Endothelial cell of umbilical vein (primary cell): Measurements from ENCODE around the gene MAU2. TPM values are rescaled to one million over a fixed set of nuclear protein-coding genes. Genes with fewer than 3 reads are reported as not detected.

Experiments used
- BruUV-seq: library from RNA; stranded (reverse); fragments of 400-500 nt; replicated peaks from 2 replicates; lab custom pipeline; 2021; lab: Mats Ljungman, UMichigan
- CTCF ChIA-PET: fragments of 300-600, 350-600 bp; sonication (Branson Sonifier 250); formaldehyde crosslinking; loops from one replicate; lab custom pipeline; 2021; ENCODE audit warnings: antibody characterized with exemption, inconsistent platforms; lab: Charles Lee
- POLR2A ChIA-PET: fragments of 300-600, 350-600 bp; sonication (Branson Sonifier 250); formaldehyde crosslinking; loops from one replicate; lab custom pipeline; 2021; ENCODE audit warnings: antibody characterized with exemption, inconsistent platforms; lab: Charles Lee
- DNase-seq: peaks from one replicate; pipeline ENCODE4 v3.0.0-alpha.2; 2011; ENCODE audit warnings: low read depth, low spot score
- FAIRE-seq: peaks from 2 replicates; lab custom pipeline; 2011; peaks lifted over from hg19 to GRCh38; lab: Jason Lieb, UNC
- H2AFZ ChIP-seq: 2 replicates; pipeline ENCODE4 v1.6.0; 2012; ENCODE audit warnings: low read depth, low read length, control low read depth, inconsistent platforms
- H3K27ac ChIP-seq: 2 replicates; pipeline ENCODE4 v1.5.1; 2011; ENCODE audit warnings: low read depth, mild to moderate bottlenecking, control low read depth, low read length, moderate library complexity; ENCODE audit not compliant: insufficient read depth
- H3K27me3 ChIP-seq, 2 experiments: 2 replicates each; pipeline versions ENCODE4 v1.6.0 to v1.6.1; 2011; ENCODE audit warnings: low read length in 2 of 2, mixed read lengths in 1 of 2; ENCODE audit not compliant: control insufficient read depth in 2 of 2, insufficient read depth in 2 of 2
- H3K36me3 ChIP-seq, 2 experiments: 2 replicates in 1 of 2; 3 replicates in 1 of 2; pipeline ENCODE4 v1.5.1; 2011; ENCODE audit warnings: low read length in 2 of 2, mild to moderate bottlenecking in 1 of 2, moderate library complexity in 1 of 2; ENCODE audit not compliant: control insufficient read depth in 2 of 2, insufficient read depth in 2 of 2; ENCODE audit errors: extremely low read depth in 1 of 2
- H3K4me1 ChIP-seq: 3 replicates; pipeline ENCODE4 v1.5.1; 2011; ENCODE audit warnings: mild to moderate bottlenecking, low read length; ENCODE audit not compliant: control insufficient read depth, insufficient read depth; ENCODE audit errors: extremely low read depth
- H3K4me2 ChIP-seq: 2 replicates; pipeline ENCODE4 v1.6.1; 2011; ENCODE audit warnings: low read length, control low read depth, mixed read lengths; ENCODE audit not compliant: insufficient read depth
- H3K4me3 ChIP-seq, 3 experiments: fragments of 200-600 bp in 1 of 3; sonication (generic), shearing (Covaris generic) in 1 of 3; replicated peaks in 1 of 3; 2 replicates each; pipeline ENCODE4 v1.5.1; 2011 to 2016; ENCODE audit warnings: control low read depth in 3 of 3, low read length in 3 of 3, mild to moderate bottlenecking in 2 of 3, inconsistent platforms in 1 of 3, low read depth in 1 of 3, moderate library complexity in 1 of 3; ENCODE audit not compliant: insufficient read depth in 1 of 3
- H3K79me2 ChIP-seq: 2 replicates; pipeline ENCODE4 v1.6.0; 2012; ENCODE audit warnings: low read length, inconsistent platforms; ENCODE audit not compliant: control insufficient read depth, insufficient read depth
- H3K9ac ChIP-seq: replicated peaks from 2 replicates; pipeline ENCODE3; 2011; ENCODE audit warnings: low read length, control low read depth; ENCODE audit not compliant: insufficient read depth; ENCODE audit errors: extremely low read depth
- H3K9me1 ChIP-seq: replicated peaks from 3 replicates; pipeline ENCODE4 v1.6.0; 2011; ENCODE audit warnings: mild to moderate bottlenecking, low read length; ENCODE audit not compliant: control insufficient read depth, insufficient read depth; ENCODE audit errors: extremely low read depth
- H3K9me3 ChIP-seq: replicated peaks from 2 replicates; pipeline ENCODE4 v1.5.1; 2012; ENCODE audit warnings: low read length, inconsistent platforms; ENCODE audit not compliant: control insufficient read depth, insufficient read depth
- H4K20me1 ChIP-seq: replicated peaks from 2 replicates; pipeline ENCODE3; 2011; ENCODE audit warnings: mild to moderate bottlenecking, low read length; ENCODE audit not compliant: control insufficient read depth, insufficient read depth; ENCODE audit errors: extremely low read depth
- EZH2 ChIP-seq: IDR thresholded peaks from 2 replicates; pipeline ENCODE4 v1.6.1; 2012; ENCODE audit warnings: borderline replicate concordance, low read depth, mild to moderate bottlenecking, moderate library complexity, low read length, inconsistent platforms; ENCODE audit not compliant: severe bottlenecking
- FOS ChIP-seq: IDR thresholded peaks from 2 replicates; pipeline ENCODE4 v1.6.1; 2011; ENCODE audit warnings: mild to moderate bottlenecking, low read length, moderate library complexity, borderline replicate concordance; ENCODE audit not compliant: insufficient read depth
- GATA2 ChIP-seq: IDR thresholded peaks from 2 replicates; pipeline ENCODE4 v1.7.0; 2011; ENCODE audit warnings: low read depth, mild to moderate bottlenecking, moderate library complexity, mixed read lengths, low read length; ENCODE audit not compliant: insufficient read length, insufficient read depth
- JUN ChIP-seq: IDR thresholded peaks from 2 replicates; pipeline ENCODE4 v1.6.1; 2011; ENCODE audit warnings: borderline replicate concordance, low read depth; ENCODE audit not compliant: insufficient read length, insufficient read depth
- MYC ChIP-seq: IDR thresholded peaks from one replicate; pipeline ENCODE4 v1.6.1; 2011; ENCODE audit warnings: mild to moderate bottlenecking, low read depth, low read length
- POLR2A ChIP-seq: IDR thresholded peaks from 2 replicates; pipeline ENCODE4 v1.6.1; 2012; ENCODE audit warnings: low read depth, mild to moderate bottlenecking, control low read depth, low read length
- POLR2AphosphoS5 ChIP-seq: IDR thresholded peaks from 2 replicates; pipeline ENCODE4 v1.6.1; 2012; ENCODE audit warnings: low read depth, mild to moderate bottlenecking, control low read depth, low read length, moderate library complexity; ENCODE audit not compliant: insufficient read depth
- dilution Hi-C: fragments of 300-500 bp; cut with MboI; formaldehyde crosslinking; loops from one replicate; pipeline ENCODE4 v1.15.0; 2019; ENCODE audit warnings: low sequenced_read_pairs; ENCODE audit not compliant: extremely low pct_ligation_motif_present
- intact Hi-C: fragments of 100-400 bp; cut with micrococcal nuclease; formaldehyde crosslinking; loops from one replicate; pipeline ENCODE4 v1.10.0; 2022
- polyA plus RNA-seq, 4 experiments: library from polyadenylated mRNA; depleted of rRNA in 3 of 4; stranded (reverse) in 3 of 4; unstranded in 1 of 4; fragments of >200 nt; gene quantifications; 2 replicates each; pipeline versions ENCODE4 v1.2.1 to v1.2.3, GENCODE V29; 2011 to 2012; ENCODE audit warnings: missing spikeins in 1 of 4
- total RNA-seq: library from RNA; stranded (reverse); gene quantifications from 2 replicates; pipeline ENCODE4 v1.2.3, GENCODE V29; 2021
- TF ChIP-seq, protein P1 (sequence below), 2 donors: IDR thresholded peaks; 1 replicate in 1 of 2; 2 replicates in 1 of 2; pipeline ENCODE4 v1.5.1; 2011; ENCODE audit warnings: low read length in 2 of 2, mild to moderate bottlenecking in 2 of 2, moderate library complexity in 2 of 2, control low read depth in 1 of 2, inconsistent platforms in 1 of 2, low read depth in 1 of 2; ENCODE audit not compliant: insufficient read depth in 1 of 2; ENCODE audit errors: extremely low read depth in 1 of 2
- TF ChIP-seq, protein P2 (sequence below): IDR thresholded peaks from 2 replicates; pipeline ENCODE4 v1.6.1; 2011; ENCODE audit not compliant: insufficient read depth, insufficient read length

MAU2 gene
- total and polyA plus RNA-seq, 2 donors (not counting 3 experiments of a cell fraction or from before 2014, with no cell fraction given) = 36.9 to 70.0 TPM

DNA sequence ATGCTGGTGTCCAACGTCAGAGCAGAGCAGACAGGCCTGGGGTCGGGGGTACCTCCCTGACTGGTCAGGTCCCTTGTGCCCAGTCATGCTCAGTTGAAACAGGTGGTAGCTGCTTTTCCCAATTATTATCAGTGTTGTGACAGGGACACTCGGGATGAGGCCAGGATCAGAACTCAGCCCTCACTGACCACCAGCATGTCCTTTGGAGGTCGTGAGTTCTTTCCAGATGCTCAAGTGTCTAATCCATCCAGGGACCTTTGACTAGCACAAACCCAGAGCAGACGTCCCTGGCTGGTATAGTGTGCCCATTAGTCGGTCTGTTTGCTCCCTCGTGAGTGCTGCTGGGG lies 22.4 kb downstream of the MAU2 start:
- Histone ChIP-seq H3K9ac (no peak overlapping the region), H3K4me1 (no peaks in the 10 kb centered on the region), H4K20me1 (no peaks in the 10 kb centered on the region), H3K79me2 (no peaks in the 10 kb centered on the region), H2AFZ (no peak overlapping the region), H3K4me3 (no peak overlapping the region), H3K27me3 (no peaks in the 10 kb centered on the region), H3K36me3 (peaks cover 6 to 73% of the 10 kb centered on the region in 2 experiments), H3K4me2 (no peak overlapping the region), H3K9me3 (no peaks in the 10 kb centered on the region), H3K9me1 (no peaks in the 10 kb centered on the region), H3K27ac (no peak overlapping the region)
- ChIA-PET POLR2A (interaction anchor here (0.6 kb wide), 1 partner anchor 113 kb away, joined by 5 read pairs; no protein-coding TSS in a partner anchor), CTCF (interaction anchor here (0.7 to 2.7 kb wide), 32 partner anchors 9 to 199 kb away, joined by 3 to 51 read pairs (median 5); partner anchors contain the start of genes BORCS8, MAU2, NR2C2AP and RFXANK)
- no TSS peak for BruUV-seq
- FAIRE-seq (no peak), DNase-seq (no peak)
- TF ChIP-seq, protein P1, sequence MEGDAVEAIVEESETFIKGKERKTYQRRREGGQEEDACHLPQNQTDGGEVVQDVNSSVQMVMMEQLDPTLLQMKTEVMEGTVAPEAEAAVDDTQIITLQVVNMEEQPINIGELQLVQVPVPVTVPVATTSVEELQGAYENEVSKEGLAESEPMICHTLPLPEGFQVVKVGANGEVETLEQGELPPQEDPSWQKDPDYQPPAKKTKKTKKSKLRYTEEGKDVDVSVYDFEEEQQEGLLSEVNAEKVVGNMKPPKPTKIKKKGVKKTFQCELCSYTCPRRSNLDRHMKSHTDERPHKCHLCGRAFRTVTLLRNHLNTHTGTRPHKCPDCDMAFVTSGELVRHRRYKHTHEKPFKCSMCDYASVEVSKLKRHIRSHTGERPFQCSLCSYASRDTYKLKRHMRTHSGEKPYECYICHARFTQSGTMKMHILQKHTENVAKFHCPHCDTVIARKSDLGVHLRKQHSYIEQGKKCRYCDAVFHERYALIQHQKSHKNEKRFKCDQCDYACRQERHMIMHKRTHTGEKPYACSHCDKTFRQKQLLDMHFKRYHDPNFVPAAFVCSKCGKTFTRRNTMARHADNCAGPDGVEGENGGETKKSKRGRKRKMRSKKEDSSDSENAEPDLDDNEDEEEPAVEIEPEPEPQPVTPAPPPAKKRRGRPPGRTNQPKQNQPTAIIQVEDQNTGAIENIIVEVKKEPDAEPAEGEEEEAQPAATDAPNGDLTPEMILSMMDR (IDR thresholded peaks at IDR 0.05; ENCODE audit: extremely low read depth in 1 of 2, insufficient read depth in 1 of 2, low read depth in 1 of 2, low read length in 2 of 2) = peak in 1 of 2 donors; percentile 2
- TF ChIP-seq POLR2A = no peak
- intact Hi-C loops (no loop called here), dilution Hi-C loops (no loop called here)

DNA sequence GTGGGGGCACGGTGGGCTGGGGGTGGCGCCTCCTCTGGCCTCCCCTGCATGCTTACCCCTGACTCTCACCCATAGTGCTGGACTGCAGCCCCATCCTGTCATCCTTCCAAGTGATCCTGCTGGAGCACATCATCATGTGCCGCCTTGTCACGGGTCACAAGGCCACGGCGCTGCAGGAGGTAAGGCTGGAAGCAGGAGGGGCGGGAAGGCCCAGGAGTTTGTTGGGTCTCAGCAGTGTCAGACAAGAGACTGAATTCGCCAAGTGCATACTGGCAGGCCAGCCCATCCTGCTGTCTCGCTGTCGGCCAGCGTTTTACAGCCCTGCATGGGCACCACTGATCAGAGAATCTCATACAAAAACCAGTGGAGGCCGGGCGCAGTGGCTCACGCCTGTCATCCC lies 23.1 kb downstream of the MAU2 start:
- H3K9me1 ChIP-seq = no peaks in the 10 kb centered on the region
- H3K4me2 ChIP-seq = no peak overlapping the region
- H3K4me1 ChIP-seq = no peaks in the 10 kb centered on the region
- H3K9ac ChIP-seq = no peak overlapping the region
- H3K9me3 ChIP-seq = no peaks in the 10 kb centered on the region
- no TSS peak for BruUV-seq
- TF ChIP-seq EZH2 (no peak), FOS (no peak), POLR2AphosphoS5 (no peak), POLR2A (no peak), MYC (no peak), GATA2 (no peak), JUN (no peak)
- TF ChIP-seq, protein P1 (IDR thresholded peaks at IDR 0.05; ENCODE audit: extremely low read depth in 1 of 2, insufficient read depth in 1 of 2, low read depth in 1 of 2, low read length in 2 of 2) = no peak
- TF ChIP-seq, protein P2, sequence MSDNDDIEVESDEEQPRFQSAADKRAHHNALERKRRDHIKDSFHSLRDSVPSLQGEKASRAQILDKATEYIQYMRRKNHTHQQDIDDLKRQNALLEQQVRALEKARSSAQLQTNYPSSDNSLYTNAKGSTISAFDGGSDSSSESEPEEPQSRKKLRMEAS = no peak
- intact Hi-C loops = no loop called here
- no peak overlapping the region for H3K4me3 ChIP-seq
- dilution Hi-C loops = no loop called here
- no peak overlapping the region for H2AFZ ChIP-seq
- H3K27me3 ChIP-seq = no peaks in the 10 kb centered on the region
- ChIA-PET POLR2A (no interaction called here), CTCF (interaction anchor here (1.5 to 2.7 kb wide), 4 partner anchors 10 to 158 kb away, joined by 16 to 51 read pairs (median 26); no protein-coding TSS in a partner anchor)
- no peaks in the 10 kb centered on the region for H4K20me1 ChIP-seq
- FAIRE-seq (no peak), DNase-seq (no peak)
- no peaks in the 10 kb centered on the region for H3K79me2 ChIP-seq
- H3K36me3 ChIP-seq = peaks cover 6 to 72% of the 10 kb centered on the region in 2 experiments
- H3K27ac ChIP-seq = no peak overlapping the region
